Measurements from ENCODE around the gene ADGRV1. TPM values are rescaled to one million over a fixed set of nuclear protein-coding genes. Genes with fewer than 3 reads are reported as not detected.

Gene ADGRV1
- total RNA-seq, 1 experiment from 2014 or later: 6.8 TPM

DNA sequence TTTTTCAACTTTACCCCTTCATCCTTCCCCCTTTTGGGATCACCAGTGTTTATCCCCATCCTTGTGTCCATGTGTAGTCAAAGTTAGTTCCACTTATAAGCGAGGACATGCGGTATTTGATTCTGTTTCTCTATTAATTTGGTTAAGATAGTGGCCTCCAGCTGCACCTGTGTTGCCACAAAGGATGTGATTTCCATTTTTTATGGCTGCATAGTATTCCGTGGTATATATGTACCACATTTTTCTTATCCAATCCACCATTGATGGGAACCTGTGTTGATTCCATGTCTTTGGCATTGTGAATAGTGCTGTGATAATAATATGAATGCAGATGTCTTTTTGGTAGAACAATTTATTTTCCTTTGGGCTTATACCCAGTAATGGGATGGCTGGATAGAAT is 572.2 kb downstream of the ADGRV1 start:
- BruUV-seq (replicated peaks): no TSS peak
- ChIA-PET POLR2A (ENCODE audit: low non-redundant PET) (no interaction called here), CTCF (no interaction called here)
- peaks cover 41% of the 10 kb centered on the region for H3K4me1 ChIP-seq (ENCODE audit: insufficient read depth, low read length, poor library complexity, severe bottlenecking)
- TF ChIP-seq EZH2 (IDR thresholded peaks at IDR 0.05; ENCODE audit: borderline replicate concordance, low read depth, low read length, poor library complexity, severe bottlenecking) (no peak), CTCF (conservative IDR thresholded peaks at IDR 0.05; ENCODE audit: low read depth, low read length) (no peak)
- intact Hi-C loops (cut with micrococcal nuclease; ENCODE audit: unreplicated experiment): no loop called here
- H3K27me3 ChIP-seq (replicated peaks; ENCODE audit: insufficient read depth, low read depth, low read length, poor library complexity): no peaks in the 10 kb centered on the region
- H3K36me3 ChIP-seq (ENCODE audit: insufficient read depth, low read length, poor library complexity, severe bottlenecking): no peaks in the 10 kb centered on the region
- no peak overlapping the region for H3K27ac ChIP-seq (ENCODE audit: low read depth, low read length, poor library complexity, severe bottlenecking)
- no peak for DNase-seq (ENCODE audit: low spot score)
- H3K4me3 ChIP-seq (ENCODE audit: low read depth, low read length, poor library complexity, severe bottlenecking): no peak overlapping the region
- no peaks in the 10 kb centered on the region for H3K9me3 ChIP-seq (ENCODE audit: low read depth, low read length, poor library complexity, severe bottlenecking)

DNA sequence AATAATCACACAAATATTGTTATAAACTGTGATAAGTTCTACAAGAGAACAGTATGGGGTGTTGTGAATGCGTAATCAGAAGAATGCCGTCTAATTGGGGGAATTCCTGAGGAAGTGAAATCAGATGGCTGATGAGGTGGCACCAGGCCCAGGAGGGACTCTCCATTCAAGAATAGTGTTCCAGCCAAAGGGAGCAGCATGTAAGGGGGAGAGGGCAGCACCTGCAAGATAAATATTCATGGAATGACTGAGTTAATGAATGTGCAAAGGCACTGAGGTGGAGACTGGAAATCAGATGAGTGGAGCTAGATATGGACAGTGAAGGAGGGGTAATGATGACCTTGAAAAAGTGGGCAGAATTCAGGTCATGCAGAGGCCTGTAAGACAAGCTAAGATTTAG is 574.0 kb downstream of the ADGRV1 start:
- no peak for TF ChIP-seq CTCF (conservative IDR thresholded peaks at IDR 0.05; ENCODE audit: low read depth, low read length)
- no peak for TF ChIP-seq EZH2 (IDR thresholded peaks at IDR 0.05; ENCODE audit: borderline replicate concordance, low read depth, low read length, poor library complexity, severe bottlenecking)
- ChIA-PET CTCF (no interaction called here), POLR2A (ENCODE audit: low non-redundant PET) (no interaction called here)
- no TSS peak for BruUV-seq (replicated peaks)
- no peaks in the 10 kb centered on the region for H3K9me3 ChIP-seq (ENCODE audit: low read depth, low read length, poor library complexity, severe bottlenecking)
- H3K36me3 ChIP-seq (ENCODE audit: insufficient read depth, low read length, poor library complexity, severe bottlenecking): no peaks in the 10 kb centered on the region
- peaks cover 23% of the 10 kb centered on the region for H3K4me1 ChIP-seq (ENCODE audit: insufficient read depth, low read length, poor library complexity, severe bottlenecking)
- no peak for DNase-seq (ENCODE audit: low spot score)
- no peaks in the 10 kb centered on the region for H3K27me3 ChIP-seq (replicated peaks; ENCODE audit: insufficient read depth, low read depth, low read length, poor library complexity)
- H3K4me3 ChIP-seq (ENCODE audit: low read depth, low read length, poor library complexity, severe bottlenecking): no peak overlapping the region
- intact Hi-C loops (cut with micrococcal nuclease; ENCODE audit: unreplicated experiment): no loop called here
- H3K27ac ChIP-seq (ENCODE audit: low read depth, low read length, poor library complexity, severe bottlenecking): no peak overlapping the region

GRCh38 chr5:91133183-91133582 is 574.6 kb downstream of the ADGRV1 start:
- Histone ChIP-seq H3K4me1 (ENCODE audit: insufficient read depth, low read length, poor library complexity, severe bottlenecking) (peaks cover 16% of the 10 kb centered on the region), H3K4me3 (ENCODE audit: low read depth, low read length, poor library complexity, severe bottlenecking) (no peak overlapping the region), H3K27me3 (replicated peaks; ENCODE audit: insufficient read depth, low read depth, low read length, poor library complexity) (no peaks in the 10 kb centered on the region), H3K9me3 (ENCODE audit: low read depth, low read length, poor library complexity, severe bottlenecking) (no peaks in the 10 kb centered on the region), H3K36me3 (ENCODE audit: insufficient read depth, low read length, poor library complexity, severe bottlenecking) (no peaks in the 10 kb centered on the region), H3K27ac (ENCODE audit: low read depth, low read length, poor library complexity, severe bottlenecking) (no peak overlapping the region)
- intact Hi-C loops (cut with micrococcal nuclease; ENCODE audit: unreplicated experiment): no loop called here
- CTCF ChIA-PET: no interaction called here
- no peak for TF ChIP-seq EZH2 (IDR thresholded peaks at IDR 0.05; ENCODE audit: borderline replicate concordance, low read depth, low read length, poor library complexity, severe bottlenecking)
- TF ChIP-seq CTCF (conservative IDR thresholded peaks at IDR 0.05; ENCODE audit: low read depth, low read length): no peak
- DNase-seq (ENCODE audit: low spot score): no peak
- POLR2A ChIA-PET (ENCODE audit: low non-redundant PET): no interaction called here
- BruUV-seq (replicated peaks): no TSS peak

Measured in A673 (cell line).